ENCODE results near the gene MYL9. TPM values are rescaled to one million over a fixed set of nuclear protein-coding genes. Genes with fewer than 3 reads are reported as not detected.
"Not testable (repeated sequence)": the region's sequence is repeated elsewhere in the genome, so short reads cannot be mapped to it uniquely, and the experiment has no call there.

The MYL9 gene
- 100 to 1,000 TPM; 216 to 331 (median 230) TPM for polyA plus RNA-seq (ENCODE audit: insufficient read length in 4 of 4)

DNA sequence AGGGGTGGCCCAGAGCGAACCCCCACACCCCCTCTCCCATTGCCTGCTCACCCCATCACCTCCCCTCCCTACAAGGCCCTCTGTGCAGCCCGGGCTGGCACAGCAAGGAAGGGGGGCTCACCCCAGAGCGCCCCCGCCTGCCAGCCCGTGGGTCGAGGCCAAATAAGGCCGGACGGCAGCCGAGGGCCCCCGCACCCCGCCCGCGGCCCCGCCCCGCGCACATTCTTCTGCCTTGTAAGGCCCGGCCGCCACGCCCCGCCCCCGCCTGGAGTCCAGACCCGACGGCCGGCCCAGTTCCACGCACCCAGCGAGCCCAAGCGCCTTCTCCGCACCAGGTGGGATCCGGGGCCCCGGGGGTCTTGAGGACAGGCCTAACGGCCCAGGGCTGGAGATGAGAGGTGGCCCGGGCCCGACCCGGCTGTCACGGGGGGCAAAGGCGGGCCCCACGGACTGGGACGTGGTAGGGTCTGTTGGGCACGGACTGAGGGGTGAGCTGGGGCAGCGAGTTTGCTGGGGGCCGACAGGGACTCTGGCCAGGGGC lies at the start of gene MYL9:
TSS of gene MYL9 (plus strand) at position 293 of the 541 bp plus-strand sequence. CDS start 3,366 bp downstream, outside the sequence.
- DNase-seq (ENCODE audit: low read depth in 4 of 4, low spot score in 2 of 4): peak in 1 of 4 donors; percentile 59

DNA sequence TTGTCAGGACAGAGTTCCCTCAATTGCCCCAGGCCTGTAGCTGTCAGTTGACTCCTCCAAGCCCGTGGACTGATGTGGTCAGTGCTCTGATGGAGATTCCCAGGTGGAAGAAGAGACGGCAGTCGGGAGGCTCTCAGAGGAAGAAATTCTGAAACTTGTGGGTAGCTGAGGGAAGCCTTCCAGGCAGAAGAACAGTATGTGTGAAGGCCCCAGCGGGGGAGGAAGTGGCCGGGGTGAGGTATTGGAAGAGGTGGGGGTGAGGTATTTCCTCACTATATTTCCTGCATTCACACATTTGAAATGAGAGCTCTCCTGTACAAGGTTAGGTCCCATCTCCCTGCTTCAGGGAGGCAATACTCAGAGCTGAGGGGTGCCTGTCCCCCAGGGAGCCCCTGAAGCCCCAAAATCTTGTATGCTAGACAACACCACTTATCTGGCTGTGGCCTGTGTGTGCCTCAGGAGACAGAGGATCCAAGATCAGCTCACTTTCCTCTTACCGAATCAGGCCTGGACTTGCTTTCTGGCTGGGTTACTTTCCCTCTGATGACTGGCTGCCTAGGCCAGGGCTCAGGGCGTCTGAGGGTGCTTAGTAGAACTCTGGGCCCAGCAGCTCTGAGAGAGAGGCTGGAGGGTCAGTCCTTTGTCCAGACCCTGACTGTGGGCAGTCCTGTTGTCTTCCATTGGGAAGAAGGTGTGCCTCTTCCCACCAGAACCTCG lies 49.3 kb upstream of the MYL9 start:
- DNase-seq (ENCODE audit: low read depth in 4 of 4, low spot score in 2 of 4): no peak

DNA sequence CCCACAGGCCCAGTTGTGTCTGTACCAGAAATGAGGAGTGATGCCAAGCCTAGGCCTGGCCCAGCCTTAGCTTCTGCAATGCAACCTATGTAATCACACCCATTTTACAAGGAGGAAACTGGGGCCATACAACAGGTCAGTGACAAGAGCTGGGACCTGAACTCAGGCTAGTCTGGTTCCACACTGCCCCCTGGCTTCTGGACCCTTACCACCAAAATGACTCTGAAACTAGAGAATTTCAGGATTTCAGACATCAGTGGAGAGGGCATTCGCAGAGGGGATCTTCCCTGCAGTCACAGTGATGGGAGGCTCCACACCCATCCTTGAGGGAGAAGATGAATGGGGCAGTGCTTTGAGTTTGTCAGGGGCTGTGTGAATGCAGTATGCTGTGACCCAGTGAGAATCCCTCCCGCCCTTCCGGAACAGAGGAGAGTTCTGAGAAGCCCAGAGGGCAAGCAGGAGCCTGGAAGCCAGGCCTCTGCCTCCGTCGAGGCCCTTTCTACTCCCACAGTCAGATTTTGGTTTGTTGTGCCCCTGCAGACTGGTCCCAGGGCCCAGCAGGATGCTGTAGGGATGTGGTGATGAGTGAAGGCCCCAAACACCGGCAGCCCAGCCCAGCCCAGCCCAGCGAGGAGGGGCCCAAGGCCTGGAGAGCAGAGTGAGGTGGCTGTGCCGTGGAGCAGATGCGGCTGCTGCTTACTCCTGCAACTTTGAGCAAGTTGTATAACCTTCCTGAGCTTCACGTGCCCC lies 48.1 kb upstream of the MYL9 start:
- DNase-seq (ENCODE audit: low read depth in 4 of 4, low spot score in 2 of 4): no peak

DNA sequence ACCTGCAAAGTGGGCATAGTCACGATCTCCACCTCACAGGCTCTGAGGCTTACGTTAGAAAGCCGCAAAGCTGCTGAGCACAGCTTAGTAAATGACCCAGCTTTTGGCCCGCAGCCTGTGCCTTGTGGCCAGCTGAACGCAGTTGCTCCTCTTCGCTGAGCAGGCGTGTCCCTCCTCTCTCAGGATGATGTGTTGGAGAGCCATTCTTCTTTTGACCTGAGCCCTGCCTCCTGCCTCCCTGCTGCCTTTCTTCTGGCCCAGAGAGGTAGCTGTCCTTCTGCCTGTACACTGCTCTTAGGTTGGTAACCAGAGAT lies 47.6 kb upstream of the MYL9 start:
- no peak for DNase-seq (ENCODE audit: low read depth in 4 of 4, low spot score in 2 of 4)

DNA sequence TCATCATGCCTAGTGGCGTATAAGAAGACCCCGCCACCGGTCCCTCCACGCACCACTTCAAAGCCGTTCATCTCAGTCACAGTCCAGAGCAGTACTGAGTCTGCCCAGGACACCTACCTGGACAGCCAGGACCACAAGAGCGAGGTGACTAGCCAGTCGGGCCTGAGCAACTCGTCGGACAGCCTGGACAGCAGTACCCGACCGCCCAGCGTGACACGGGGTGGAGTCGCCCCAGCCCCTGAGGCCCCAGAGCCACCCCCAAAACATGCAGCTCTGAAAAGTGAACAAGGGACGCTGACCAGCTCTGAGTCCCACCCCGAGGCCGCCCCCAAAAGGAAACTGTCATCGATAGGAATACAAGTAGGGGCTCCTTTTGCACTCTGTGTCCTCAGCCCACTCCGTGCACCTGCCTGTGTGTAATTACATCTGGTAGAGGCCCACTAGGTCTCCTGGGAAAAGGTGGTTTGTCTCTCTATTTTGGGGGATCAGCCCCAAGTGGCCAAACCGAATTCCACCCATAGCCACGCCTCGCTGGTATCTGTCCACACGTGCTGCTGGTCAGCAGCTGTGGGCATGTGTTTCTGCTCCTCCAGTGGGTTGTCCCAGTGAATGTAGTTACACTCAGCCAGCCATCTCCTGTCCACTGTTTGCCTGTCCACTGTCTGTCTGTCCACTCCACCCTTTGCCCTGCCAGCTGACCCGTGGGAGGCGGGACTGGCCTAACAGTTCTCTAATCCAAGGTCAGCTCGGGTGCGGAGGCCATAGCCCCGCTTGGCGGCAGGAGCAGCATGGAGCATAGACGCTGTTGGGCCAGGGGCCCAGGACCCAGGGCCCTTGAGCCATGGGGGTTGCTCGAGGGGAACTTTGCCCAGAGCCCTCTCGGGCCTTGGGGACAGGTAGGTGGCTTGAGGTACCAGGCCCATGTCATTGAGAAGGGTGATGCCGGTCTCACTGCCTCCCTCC lies 44.3 kb upstream of the MYL9 start:
- DNase-seq (ENCODE audit: low read depth in 4 of 4, low spot score in 2 of 4): no peak

DNA sequence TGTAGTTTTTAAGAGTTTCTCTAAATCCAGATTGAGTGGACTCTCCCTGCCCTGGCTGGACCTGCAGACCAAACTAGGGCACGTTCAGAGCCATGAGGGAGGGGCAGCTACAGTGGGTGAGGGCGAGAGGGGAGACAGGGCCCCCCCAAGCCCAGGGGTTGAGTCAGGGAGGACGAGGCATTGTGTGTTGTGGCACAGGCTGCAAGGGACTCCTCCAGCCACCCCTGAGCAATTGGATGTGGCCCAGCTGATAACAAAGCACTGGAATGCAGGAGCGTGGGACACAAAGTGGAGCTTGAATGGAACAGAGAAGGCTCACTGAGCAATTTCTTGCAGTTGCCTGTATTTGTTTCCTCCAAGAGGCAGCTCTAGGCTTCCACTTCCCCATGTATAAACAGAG lies 43.5 kb upstream of the MYL9 start:
- no peak for DNase-seq (ENCODE audit: low read depth in 4 of 4, low spot score in 2 of 4)

DNA sequence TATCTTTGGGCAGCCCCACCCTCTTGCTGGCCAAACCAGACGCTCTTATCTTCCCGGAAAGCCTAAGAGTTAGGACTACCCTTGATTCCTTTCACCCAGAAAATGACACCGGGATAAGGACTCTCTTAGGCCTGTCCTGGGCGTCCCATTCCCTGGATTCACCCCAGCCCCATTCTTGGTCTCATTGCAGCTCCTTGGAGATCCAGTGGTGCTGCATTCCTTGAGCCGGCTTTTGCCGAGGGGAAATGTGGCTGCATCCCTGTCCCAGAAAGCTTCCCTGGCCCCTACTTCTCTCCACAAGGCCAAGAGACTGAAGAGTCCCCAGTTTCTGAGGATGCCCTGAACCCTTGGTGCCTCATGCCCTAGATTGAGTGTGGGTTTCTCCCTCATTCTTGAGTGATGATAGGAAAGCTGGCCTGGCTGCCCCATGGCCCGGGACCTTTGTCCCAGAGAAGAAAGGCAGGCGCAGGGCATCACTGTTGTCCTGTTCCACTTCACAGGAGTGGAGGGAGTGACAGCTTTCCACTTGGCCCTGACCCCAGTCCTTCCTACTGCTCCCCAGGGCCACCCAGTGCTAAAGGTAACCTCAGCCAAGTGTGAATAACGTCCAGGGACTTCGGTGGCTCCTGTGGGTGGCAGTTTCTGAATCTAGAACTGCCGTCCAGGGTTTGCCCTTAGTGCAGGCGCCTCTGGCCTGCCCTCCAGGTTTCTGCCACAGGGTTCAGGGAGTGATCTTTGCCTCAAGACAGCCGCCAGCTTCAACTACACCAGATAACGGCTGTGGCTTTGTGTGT lies 42.7 kb upstream of the MYL9 start:
- no peak for DNase-seq (ENCODE audit: low read depth in 4 of 4, low spot score in 2 of 4)

DNA sequence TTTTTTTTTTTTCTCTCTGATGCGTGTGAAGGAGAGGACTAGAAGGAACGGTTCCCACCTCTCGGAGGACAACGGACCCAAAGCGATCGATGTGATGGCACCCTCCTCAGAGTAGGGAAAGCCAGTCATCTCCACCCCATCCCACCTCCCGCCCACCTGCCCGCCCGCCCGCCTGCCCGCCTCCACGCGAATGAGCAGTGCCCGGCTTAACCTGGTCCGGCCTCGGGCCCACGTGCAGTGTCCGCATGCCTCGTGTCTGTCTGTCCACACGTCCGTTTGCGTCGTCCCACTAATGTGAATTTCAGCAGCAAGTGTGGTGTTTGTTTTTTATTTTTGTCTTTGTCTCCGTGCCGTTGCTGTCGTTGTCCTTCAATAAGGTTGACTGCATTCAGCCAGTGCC lies 42.1 kb upstream of the MYL9 start:
- no peak for DNase-seq (ENCODE audit: low read depth in 4 of 4, low spot score in 2 of 4)

DNA sequence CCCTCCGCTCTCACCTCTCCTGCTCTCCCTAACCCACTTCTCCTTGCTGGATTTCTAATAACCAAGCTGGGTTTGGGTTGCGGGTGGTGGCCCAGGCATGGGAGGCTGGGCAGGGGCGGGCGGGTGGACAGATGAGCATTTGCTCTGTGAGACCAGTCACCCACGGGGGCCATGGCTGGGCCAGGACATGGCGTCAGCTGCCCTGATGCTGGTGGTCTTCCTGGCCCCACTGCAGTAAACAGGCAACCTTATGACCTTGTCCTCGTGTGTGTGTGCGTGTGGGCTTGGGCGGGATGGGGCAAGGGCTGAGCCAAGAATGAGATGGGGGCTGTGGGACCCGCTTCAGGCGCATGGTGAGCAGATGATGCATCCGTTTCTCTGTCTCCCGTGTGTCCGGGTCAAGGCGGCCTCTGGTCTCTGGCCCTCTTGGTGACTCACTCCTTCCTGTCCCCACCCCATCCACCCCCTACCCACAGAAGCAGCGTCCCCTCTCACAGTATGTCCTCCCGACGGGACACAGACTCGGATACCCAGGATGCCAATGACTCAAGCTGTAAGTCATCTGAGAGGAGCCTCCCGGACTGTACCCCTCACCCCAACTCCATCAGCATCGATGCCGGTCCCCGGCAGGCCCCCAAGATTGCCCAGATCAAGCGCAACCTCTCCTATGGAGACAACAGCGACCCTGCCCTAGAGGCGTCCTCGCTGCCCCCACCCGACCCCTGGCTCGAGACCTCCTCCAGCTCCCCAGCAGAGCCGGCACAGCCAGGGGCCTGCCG lies 41.4 kb upstream of the MYL9 start:
- DNase-seq (ENCODE audit: low read depth in 4 of 4, low spot score in 2 of 4): no peak

DNA sequence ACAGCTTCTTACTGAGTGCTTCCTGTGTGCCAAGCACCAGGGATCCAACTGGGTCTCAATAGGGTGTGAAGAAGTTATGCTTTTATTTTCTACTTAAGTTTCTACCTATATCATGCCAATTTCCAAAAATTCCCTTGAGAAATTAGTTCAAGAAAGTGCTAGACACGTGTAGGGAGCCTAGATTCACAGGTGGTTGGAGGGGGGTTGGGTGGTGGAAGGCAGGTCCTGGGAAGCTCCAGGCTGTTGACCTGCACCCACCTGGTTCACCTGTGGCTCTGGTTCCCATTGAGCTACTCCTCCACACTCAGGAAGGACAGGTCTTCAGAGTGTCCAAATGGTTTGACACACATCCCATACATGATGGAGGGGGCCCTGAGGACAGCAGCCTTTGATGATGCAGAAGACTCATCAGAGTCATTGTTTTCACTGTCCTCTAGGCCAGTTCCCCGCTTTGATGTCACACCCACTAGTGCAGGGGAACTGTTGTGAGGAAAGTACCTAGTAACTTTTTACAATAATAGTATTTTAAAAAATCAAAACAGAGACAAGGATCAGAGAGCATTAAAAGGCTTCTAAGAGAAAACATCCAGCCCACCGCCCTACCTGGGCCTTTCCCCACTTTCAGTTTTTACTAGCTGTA lies 39.8 kb upstream of the MYL9 start:
- DNase-seq (ENCODE audit: low read depth in 4 of 4, low spot score in 2 of 4): no peak

DNA sequence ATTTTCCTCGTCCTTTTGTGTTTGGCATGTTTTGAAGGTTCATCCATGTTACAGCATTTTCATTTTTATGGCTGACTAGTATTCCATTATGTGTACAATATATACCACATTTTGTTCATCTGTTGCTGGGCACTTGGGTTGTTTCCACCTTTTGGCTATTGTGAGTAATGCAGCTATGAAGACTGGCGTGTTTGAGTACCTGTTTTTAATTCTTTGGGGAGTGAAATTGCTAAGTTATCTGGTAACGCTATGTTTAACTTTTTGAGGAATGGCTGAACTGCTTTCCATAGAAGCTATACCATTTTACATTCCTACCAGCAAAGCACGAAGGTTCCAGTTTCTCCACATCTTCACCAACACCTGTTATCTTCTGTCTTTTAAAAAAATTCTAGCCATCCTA lies 37.0 kb upstream of the MYL9 start:
- DNase-seq (ENCODE audit: low read depth in 4 of 4, low spot score in 2 of 4): no peak

DNA sequence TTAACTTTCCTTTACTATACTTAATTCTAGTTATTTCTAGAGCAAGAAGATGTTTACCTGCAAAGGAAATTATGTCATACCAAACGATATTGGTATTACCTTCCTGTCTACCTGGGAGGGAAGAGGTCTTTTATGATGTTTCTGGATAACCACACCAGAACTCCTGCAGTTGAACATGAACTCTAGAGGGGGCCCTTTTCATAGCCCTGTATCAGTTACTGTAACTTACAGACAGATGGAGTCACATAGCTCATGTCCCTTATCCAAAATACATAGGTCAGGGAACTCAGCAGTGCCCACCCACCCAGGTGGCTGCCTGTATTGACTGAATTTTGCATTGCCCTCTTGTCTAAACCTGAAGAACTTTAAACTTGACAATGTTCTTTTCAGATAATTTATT lies 35.1 kb upstream of the MYL9 start:
- no peak for DNase-seq (ENCODE audit: low read depth in 4 of 4, low spot score in 2 of 4)

DNA sequence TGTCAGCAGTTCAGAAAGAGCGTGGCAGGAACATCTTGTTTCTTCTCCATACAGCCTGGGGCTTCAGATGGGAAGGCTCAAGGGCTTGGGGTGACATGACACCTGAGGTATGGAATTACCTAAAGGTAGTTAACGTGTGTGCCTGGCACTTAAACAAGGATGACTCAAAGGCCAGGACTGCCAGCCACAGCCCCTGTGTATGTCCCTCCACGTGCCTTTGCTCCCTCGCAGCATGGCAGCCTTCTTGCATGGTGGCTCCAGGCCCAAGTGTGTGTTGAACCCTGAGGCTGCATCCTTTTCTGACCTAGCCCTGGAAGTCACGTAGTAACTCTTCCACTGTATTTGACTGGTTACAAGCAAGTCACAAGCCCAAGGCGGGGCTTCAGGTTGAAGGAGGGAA lies 33.6 kb upstream of the MYL9 start:
- no peak for DNase-seq (ENCODE audit: low read depth in 4 of 4, low spot score in 2 of 4)

DNA sequence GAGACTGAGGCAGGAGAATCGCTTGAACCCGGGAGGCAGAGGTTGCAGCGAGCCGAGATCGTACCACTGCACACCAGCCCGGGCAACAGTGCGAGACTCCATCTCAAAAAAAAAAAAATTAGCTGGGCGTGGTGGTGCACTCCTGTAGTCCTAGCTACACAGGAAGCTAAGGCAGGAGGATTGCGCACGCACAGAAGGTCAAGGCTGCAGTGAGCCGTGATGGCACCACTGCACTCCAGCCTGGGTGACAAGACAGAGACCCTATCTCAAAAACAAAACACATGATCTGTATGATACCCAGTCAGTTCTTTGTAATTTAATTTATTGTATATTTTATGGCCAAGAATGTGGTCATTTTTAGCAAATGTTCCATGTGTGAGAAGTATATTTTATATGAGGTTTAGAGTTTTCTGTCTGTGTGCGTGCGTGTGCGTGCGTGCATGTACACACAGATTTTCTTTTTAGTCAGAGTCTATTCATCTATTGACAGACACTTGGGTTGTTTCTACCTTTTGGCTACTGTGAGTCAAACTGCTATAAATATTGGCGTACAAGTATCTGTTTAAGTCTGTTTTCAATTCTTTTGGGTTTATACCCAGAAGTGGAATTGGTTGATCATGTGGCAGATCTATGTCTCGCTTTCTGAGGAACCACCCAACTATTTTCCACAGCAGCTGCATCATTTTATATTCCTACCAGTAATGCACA lies 22.2 kb upstream of the MYL9 start:
- DNase-seq (ENCODE audit: low read depth in 4 of 4, low spot score in 2 of 4): no peak

DNA sequence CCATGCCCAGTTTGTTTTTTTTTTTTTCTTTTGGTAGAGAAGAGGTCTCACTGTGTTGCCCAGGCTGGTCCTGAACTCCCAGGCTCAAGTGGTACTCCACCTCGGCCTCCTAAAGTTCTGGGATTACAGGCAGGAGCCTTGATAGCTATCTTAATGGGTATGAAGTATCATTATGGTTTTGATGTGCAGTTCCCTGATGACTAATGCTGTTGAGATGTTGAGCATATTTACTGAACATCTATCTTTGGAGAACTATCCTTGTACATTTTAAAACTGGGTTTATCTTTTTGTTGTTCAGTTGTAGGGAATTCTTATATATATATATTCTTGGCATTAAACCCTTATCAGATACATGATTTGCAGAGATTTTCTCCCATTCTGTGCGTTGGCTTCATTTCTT lies 21.4 kb upstream of the MYL9 start:
- DNase-seq (ENCODE audit: low read depth in 4 of 4, low spot score in 2 of 4): no peak

DNA sequence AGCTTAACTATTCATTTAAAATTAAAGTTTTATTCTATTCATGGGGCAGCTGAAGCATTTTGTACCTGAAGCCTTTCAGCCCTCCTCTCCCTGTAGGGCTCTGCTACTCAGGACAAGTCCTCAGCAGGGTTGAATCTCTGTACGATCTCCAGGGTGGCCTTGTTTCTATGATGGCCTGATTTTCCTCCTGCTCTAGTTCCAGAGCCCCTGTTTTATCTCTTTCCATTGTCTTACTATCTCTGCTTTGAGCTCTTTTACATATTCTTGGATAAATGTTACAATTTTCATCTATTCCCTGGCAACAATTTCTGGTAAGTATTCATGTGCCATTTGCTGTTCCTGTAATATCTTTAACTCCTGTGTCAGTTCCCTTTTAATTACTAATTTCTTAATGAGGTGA lies 19.8 kb upstream of the MYL9 start:
- DNase-seq (ENCODE audit: low read depth in 4 of 4, low spot score in 2 of 4): no peak

DNA sequence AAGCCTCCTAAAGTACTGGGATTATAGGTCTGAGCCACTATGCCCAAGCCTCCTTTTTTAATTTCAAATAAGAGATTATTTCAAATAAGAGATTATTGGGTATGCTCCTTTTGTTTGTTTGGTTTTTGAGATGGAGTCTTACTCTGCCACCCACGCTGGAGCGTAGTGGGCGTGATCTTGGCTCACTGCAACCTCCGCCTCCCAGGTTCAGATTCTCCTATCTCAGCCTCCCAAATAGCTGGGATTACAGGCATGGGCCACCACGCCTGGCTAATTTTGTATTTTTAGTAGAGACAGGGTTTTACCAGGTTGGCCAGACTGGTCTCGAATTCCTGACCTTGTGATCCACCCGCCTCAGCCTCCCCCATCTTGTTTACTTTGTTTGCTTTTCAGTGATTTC lies 18.9 kb upstream of the MYL9 start:
- DNase-seq (ENCODE audit: low read depth in 4 of 4, low spot score in 2 of 4): not testable (repeated sequence)

DNA sequence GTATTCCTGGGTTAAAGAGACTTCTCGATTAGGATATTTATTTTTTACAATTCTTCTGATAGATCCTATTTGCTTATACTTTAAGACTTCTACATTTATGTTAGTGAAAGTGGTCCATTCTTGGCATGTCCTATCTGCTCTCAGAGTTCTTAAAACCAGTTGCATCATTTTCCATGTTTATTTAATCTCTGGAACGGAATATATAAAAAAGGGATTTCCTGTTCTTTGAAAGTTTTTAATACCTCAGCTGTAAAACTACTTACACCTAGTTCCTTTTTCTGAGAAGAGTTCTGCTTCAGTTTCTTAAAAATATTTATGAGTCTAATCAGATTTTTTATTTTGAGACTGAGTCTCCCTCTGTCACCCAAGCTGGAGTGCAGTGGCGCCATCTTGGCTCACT lies 18.0 kb upstream of the MYL9 start:
- DNase-seq (ENCODE audit: low read depth in 4 of 4, low spot score in 2 of 4): no peak

Data from left renal cortex interstitium (tissue), 4 donors.